Measurements from ENCODE around the gene POU3F4.

The POU3F4 gene

DNA sequence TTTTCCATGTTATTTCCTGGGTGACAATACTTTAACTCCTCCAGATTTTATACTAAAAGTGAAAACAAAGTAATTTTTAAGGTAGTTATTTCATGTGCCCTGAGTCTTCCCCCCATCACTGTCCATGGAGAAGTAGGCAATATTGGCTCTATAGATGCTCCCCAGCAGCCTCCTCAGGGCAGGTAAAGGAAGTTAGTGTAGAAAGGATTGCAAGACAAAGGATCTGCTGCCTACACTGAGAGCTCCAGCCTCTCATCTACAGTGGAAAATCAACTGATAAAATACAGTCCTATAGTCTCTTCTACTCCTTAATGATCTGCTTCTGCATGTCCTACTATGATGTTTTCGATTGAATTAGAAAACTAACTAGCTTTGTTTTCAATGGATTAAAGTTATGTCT is 8.5 kb downstream of the POU3F4 start:
- no peaks in the 10 kb centered on the region for H3K4me1 ChIP-seq (ENCODE audit: insufficient read depth, low read length)

DNA sequence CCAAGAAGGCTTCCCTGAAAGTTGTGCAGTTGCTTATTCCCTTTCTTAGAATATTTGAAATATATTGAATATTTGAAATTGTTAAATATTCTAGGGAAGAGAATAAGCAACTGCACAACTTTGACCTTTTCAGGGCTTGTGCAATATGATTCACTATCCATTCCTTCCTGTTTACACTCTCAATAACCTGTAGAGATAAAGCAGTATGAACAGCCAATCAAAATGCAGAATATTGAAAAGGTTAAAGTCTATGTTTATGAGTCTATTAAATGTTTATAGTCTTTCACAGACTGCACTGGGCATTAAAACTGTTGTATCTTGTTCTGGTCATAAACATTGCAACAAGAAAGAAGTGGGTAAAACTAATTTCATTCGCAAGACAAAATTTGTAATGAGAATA is 13.8 kb downstream of the POU3F4 start:
- Histone ChIP-seq H3K27me3 (ENCODE audit: control insufficient read depth in 1 of 2, insufficient read depth in 2 of 2, low read length in 2 of 2) (no peaks in the 10 kb centered on the region), H3K36me3 (ENCODE audit: insufficient read depth, low read length) (no peaks in the 10 kb centered on the region), H3K4me1 (ENCODE audit: insufficient read depth, low read length) (no peaks in the 10 kb centered on the region), H3K27ac (ENCODE audit: low read depth, low read length) (no peak overlapping the region), H3K4me3 (ENCODE audit: low read depth in 1 of 2, low read length in 2 of 2) (no peak overlapping the region), H3K9ac (ENCODE audit: low read length) (no peak overlapping the region), H3K9me3 (ENCODE audit: low read length) (no peaks in the 10 kb centered on the region)

More for the DNA sequence above, 8.5 kb downstream of the POU3F4 start:
- H3K27ac ChIP-seq (ENCODE audit: low read depth, low read length) = no peak overlapping the region
- H3K36me3 ChIP-seq (ENCODE audit: insufficient read depth, low read length) = no peaks in the 10 kb centered on the region
- H3K4me3 ChIP-seq (ENCODE audit: low read depth in 1 of 2, low read length in 2 of 2) = no peak overlapping the region
- no peaks in the 10 kb centered on the region for H3K9me3 ChIP-seq (ENCODE audit: low read length)
- H3K9ac ChIP-seq (ENCODE audit: low read length) = no peak overlapping the region
- H3K27me3 ChIP-seq (ENCODE audit: control insufficient read depth in 1 of 2, insufficient read depth in 2 of 2, low read length in 2 of 2) = no peaks in the 10 kb centered on the region

DNA sequence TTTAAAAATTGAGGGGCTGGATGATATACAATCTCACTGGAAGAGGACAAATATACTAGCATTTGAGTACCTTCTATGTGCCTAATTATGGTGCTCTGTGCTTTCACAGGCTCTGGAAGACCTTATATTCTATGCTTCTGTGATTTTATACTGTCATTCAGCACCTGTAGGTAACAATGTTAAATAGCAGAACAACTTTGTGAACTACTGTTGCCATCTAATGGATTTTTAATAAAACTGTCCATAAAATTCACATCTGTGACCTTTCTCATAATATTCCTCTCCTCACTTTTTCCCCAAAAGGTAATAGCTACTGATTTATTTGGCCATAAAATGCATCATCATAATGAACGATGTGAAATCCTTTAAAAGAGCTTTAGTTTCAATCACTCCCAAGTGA is 21.9 kb downstream of the POU3F4 start:
- H3K9me3 ChIP-seq (ENCODE audit: low read length) = no peaks in the 10 kb centered on the region
- H3K9ac ChIP-seq (ENCODE audit: low read length) = no peak overlapping the region
- H3K4me1 ChIP-seq (ENCODE audit: insufficient read depth, low read length) = no peaks in the 10 kb centered on the region
- no peak overlapping the region for H3K27ac ChIP-seq (ENCODE audit: low read depth, low read length)
- no peaks in the 10 kb centered on the region for H3K27me3 ChIP-seq (ENCODE audit: control insufficient read depth in 1 of 2, insufficient read depth in 2 of 2, low read length in 2 of 2)
- H3K4me3 ChIP-seq (ENCODE audit: low read depth in 1 of 2, low read length in 2 of 2) = no peak overlapping the region
- H3K36me3 ChIP-seq (ENCODE audit: insufficient read depth, low read length) = no peaks in the 10 kb centered on the region

DNA sequence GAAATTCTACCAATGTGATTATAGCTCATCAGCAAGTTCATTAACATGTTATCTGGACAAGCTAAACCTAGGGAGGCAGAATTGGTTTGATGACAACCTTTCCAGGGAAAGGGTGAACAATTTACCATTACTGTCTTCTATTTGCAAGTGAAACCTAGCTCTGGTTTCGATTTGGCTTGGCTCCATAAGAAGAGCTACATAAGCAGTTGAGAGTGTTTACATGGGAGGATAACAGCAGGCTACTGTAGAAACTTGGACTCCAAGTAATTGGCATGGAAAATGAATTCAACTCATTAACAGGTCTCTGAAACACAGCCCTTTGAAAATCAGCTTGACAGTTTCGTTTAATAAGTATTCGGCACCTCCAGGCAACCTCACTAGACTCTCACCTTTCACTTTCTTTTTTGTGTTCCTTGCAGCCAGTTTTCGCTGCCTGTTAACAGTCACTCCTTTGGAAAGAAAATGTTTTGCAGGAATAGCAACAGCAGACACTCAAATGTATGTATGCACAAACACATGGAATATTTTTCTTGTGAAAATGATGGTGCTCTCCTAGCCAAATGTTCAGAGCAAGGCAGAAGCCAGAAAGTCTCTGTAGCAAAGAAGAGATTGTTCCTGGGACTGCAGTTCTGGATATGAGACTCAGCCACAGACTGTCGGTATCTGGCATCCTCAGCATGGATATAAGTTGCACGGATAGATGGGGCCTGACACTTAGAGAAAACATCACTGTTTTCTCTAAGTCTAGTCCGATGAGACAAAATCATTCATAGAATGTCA is 27.5 kb downstream of the POU3F4 start:
- Histone ChIP-seq H3K27me3 (ENCODE audit: control insufficient read depth in 1 of 2, insufficient read depth in 2 of 2, low read length in 2 of 2) (no peaks in the 10 kb centered on the region), H3K4me3 (ENCODE audit: low read depth in 1 of 2, low read length in 2 of 2) (peak overlapping the region; percentile 23 to 50), H3K36me3 (ENCODE audit: insufficient read depth, low read length) (no peaks in the 10 kb centered on the region), H3K4me1 (ENCODE audit: insufficient read depth, low read length) (no peaks in the 10 kb centered on the region), H3K9me3 (ENCODE audit: low read length) (no peaks in the 10 kb centered on the region), H3K9ac (ENCODE audit: low read length) (no peak overlapping the region), H3K27ac (ENCODE audit: low read depth, low read length) (no peak overlapping the region)
